Keratinocyte (primary cell): ENCODE data around the gene SDHAF1. TPM values are rescaled to one million over a fixed set of nuclear protein-coding genes. Genes with fewer than 3 reads are reported as not detected.

Experiments
- DNase-seq: peaks from one replicate; pipeline ENCODE4 v3.0.0-alpha.2; 2011; ENCODE audit warnings: low read depth, missing footprints, low spot score
- FAIRE-seq: peaks from 2 replicates; lab custom pipeline; 2011; peaks lifted over from hg19 to GRCh38; lab: Jason Lieb, UNC
- H2AFZ ChIP-seq: 2 replicates; pipeline ENCODE4 v1.6.0; 2012; ENCODE audit warnings: low read length, control low read depth, inconsistent platforms; ENCODE audit not compliant: control insufficient read depth
- H3K27ac ChIP-seq: 2 replicates; pipeline ENCODE4 v1.5.1; 2011; ENCODE audit warnings: low read length; ENCODE audit not compliant: control insufficient read depth, insufficient read depth
- H3K27me3 ChIP-seq: 3 replicates; pipeline ENCODE4 v1.6.0; 2011; ENCODE audit warnings: low read length; ENCODE audit not compliant: control insufficient read depth, insufficient read depth; ENCODE audit errors: extremely low read depth
- H3K36me3 ChIP-seq, 2 experiments: 2 replicates in 1 of 2; 3 replicates in 1 of 2; pipeline ENCODE4 v1.5.1; 2011; ENCODE audit warnings: low read length in 2 of 2, mild to moderate bottlenecking in 1 of 2; ENCODE audit not compliant: control insufficient read depth in 2 of 2, insufficient read depth in 2 of 2; ENCODE audit errors: extremely low read depth in 1 of 2
- H3K4me1 ChIP-seq: 3 replicates; pipeline ENCODE4 v1.5.1; 2011; ENCODE audit warnings: low read length; ENCODE audit not compliant: control insufficient read depth, insufficient read depth; ENCODE audit errors: extremely low read depth
- H3K4me2 ChIP-seq: 3 replicates; pipeline ENCODE4 v1.6.0; 2011; ENCODE audit warnings: low read depth, low read length; ENCODE audit not compliant: control insufficient read depth, insufficient read depth; ENCODE audit errors: extremely low read depth
- H3K4me3 ChIP-seq, 3 experiments: fragments of 200-600 bp in 1 of 3; sonication (generic) in 1 of 3; 2 replicates in 2 of 3; 3 replicates in 1 of 3; pipeline ENCODE4 v1.5.1; 2011 to 2016; ENCODE audit warnings: low read length in 3 of 3, mild to moderate bottlenecking in 3 of 3, control low read depth in 2 of 3, inconsistent platforms in 1 of 3, low read depth in 1 of 3, mixed read lengths in 1 of 3, mixed run types in 1 of 3, moderate library complexity in 1 of 3; ENCODE audit not compliant: control insufficient read depth in 2 of 3, insufficient read depth in 2 of 3; ENCODE audit errors: extremely low read depth in 1 of 3
- H3K79me2 ChIP-seq: 2 replicates; pipeline ENCODE4 v1.6.0; 2012; ENCODE audit warnings: low read length; ENCODE audit not compliant: control insufficient read depth, insufficient read depth
- H3K9ac ChIP-seq: 3 replicates; pipeline ENCODE4 v1.6.0; 2011; ENCODE audit warnings: low read length; ENCODE audit not compliant: control insufficient read depth, insufficient read depth; ENCODE audit errors: extremely low read depth
- H3K9me1 ChIP-seq: 3 replicates; pipeline ENCODE4 v1.6.0; 2011; ENCODE audit warnings: low read length; ENCODE audit not compliant: control insufficient read depth, insufficient read depth; ENCODE audit errors: extremely low read depth
- H3K9me3 ChIP-seq: 2 replicates; pipeline ENCODE4 v1.5.1; 2012; ENCODE audit warnings: low read depth, low read length; ENCODE audit not compliant: control insufficient read depth
- H4K20me1 ChIP-seq: 3 replicates; pipeline ENCODE4 v1.6.0; 2011; ENCODE audit warnings: low read length; ENCODE audit not compliant: control insufficient read depth, insufficient read depth; ENCODE audit errors: extremely low read depth
- CTCF ChIP-seq, 3 experiments: IDR thresholded peaks in 1 of 3; conservative IDR thresholded peaks in 1 of 3; optimal IDR thresholded peaks in 1 of 3; 2 replicates in 2 of 3; 3 replicates in 1 of 3; pipeline versions ENCODE3 to v1.5.1; 2011; ENCODE audit warnings: low read length in 3 of 3, mild to moderate bottlenecking in 3 of 3, moderate library complexity in 2 of 3, control low read depth in 1 of 3, inconsistent platforms in 1 of 3; ENCODE audit not compliant: insufficient read depth in 2 of 3; ENCODE audit errors: extremely low read depth in 1 of 3
- EZH2 ChIP-seq: IDR thresholded peaks from one replicate; pipeline ENCODE4 v1.6.1; 2012; ENCODE audit warnings: inconsistent platforms, mild to moderate bottlenecking, low read length, moderate library complexity
- dilution Hi-C: fragments of 300-500 bp; cut with MboI; formaldehyde crosslinking; loops from one replicate; pipeline ENCODE4 v1.7.0; 2020; ENCODE audit warnings: low sequenced_read_pairs; ENCODE audit not compliant: extremely low pct_ligation_motif_present
- polyA plus RNA-seq, 5 experiments: library from polyadenylated mRNA; depleted of rRNA in 3 of 5; stranded (reverse) in 3 of 5; stranded (forward) in 1 of 5; unstranded in 1 of 5; fragments of >200 nt; gene quantifications; 1 replicate in 1 of 5; 2 replicates in 3 of 5; 3 replicates in 1 of 5; pipeline versions ENCODE4 v1.2.1 to v1.2.3, GENCODE V29; 2011 to 2012; ENCODE audit warnings: missing spikeins in 2 of 5, low read depth in 1 of 5, low replicate concordance in 1 of 5

The SDHAF1 gene
- polyA plus RNA-seq, 1 donor (not counting 4 experiments of a cell fraction or from before 2014, with no cell fraction given): 7.3 TPM

- Histone ChIP-seq H3K9me3 (no peaks in the 10 kb centered on the region), H3K79me2 (no peaks in the 10 kb centered on the region), H3K27ac (no peak overlapping the region), H3K4me3 (no peak overlapping the region), H3K9me1 (no peaks in the 10 kb centered on the region), H3K27me3 (peaks cover 33% of the 10 kb centered on the region), H2AFZ (no peak overlapping the region), H3K4me1 (no peaks in the 10 kb centered on the region), H3K4me2 (no peak overlapping the region), H3K9ac (no peak overlapping the region), H3K36me3 (no peaks in the 10 kb centered on the region), H4K20me1 (peaks cover 4% of the 10 kb centered on the region)
- DNase-seq (no peak), FAIRE-seq (no peak)
- no peak for TF ChIP-seq EZH2
- no peak for TF ChIP-seq CTCF (optimal IDR thresholded peaks at IDR 0.05 in 1 of 3, IDR thresholded peaks at IDR 0.05 in 1 of 3, conservative IDR thresholded peaks at IDR 0.05 in 1 of 3; ENCODE audit: extremely low read depth in 1 of 3, insufficient read depth in 2 of 3, low read length in 3 of 3)
- dilution Hi-C loops: no loop called here
Observed at GRCh38 chr19:35959968-35960320, 35.0 kb upstream of the SDHAF1 start.

- peaks cover 33% of the 10 kb centered on the region for H3K27me3 ChIP-seq
- H3K27ac ChIP-seq: no peak overlapping the region
- dilution Hi-C loops: no loop called here
- DNase-seq: no peak
- TF ChIP-seq EZH2 (no peak), CTCF (optimal IDR thresholded peaks at IDR 0.05 in 1 of 3, IDR thresholded peaks at IDR 0.05 in 1 of 3, conservative IDR thresholded peaks at IDR 0.05 in 1 of 3; ENCODE audit: extremely low read depth in 1 of 3, insufficient read depth in 2 of 3, low read length in 3 of 3) (no peak)
- no peaks in the 10 kb centered on the region for H3K4me1 ChIP-seq
- H3K4me2 ChIP-seq: no peak overlapping the region
- H3K79me2 ChIP-seq: no peaks in the 10 kb centered on the region
- no peaks in the 10 kb centered on the region for H3K36me3 ChIP-seq
- FAIRE-seq: no peak
- H2AFZ ChIP-seq: no peak overlapping the region
- H3K4me3 ChIP-seq: no peak overlapping the region
- no peaks in the 10 kb centered on the region for H3K9me1 ChIP-seq
- peaks cover 4% of the 10 kb centered on the region for H4K20me1 ChIP-seq
- H3K9ac ChIP-seq: no peak overlapping the region
- H3K9me3 ChIP-seq: no peaks in the 10 kb centered on the region
Observed at GRCh38 chr19:35960432-35960972, 34.5 kb upstream of the SDHAF1 start.
